Measurements from ENCODE around the gene IFIT3. TPM values are rescaled to one million over a fixed set of nuclear protein-coding genes. Genes with fewer than 3 reads are reported as not detected.

IFIT3 gene
- total and polyA plus RNA-seq, 2 donors (not counting 1 experiment from before 2014, with no cell fraction given), result 33.5 to 62.9 TPM

- Histone ChIP-seq H3K4me1 (ENCODE audit: control insufficient read depth, extremely low read depth, insufficient read depth, low read length) (no peaks in the 10 kb centered on the region), H2AFZ (ENCODE audit: low read length) (no peak overlapping the region), H3K9me3 (ENCODE audit: control insufficient read depth, insufficient read depth, low read depth, low read length) (no peaks in the 10 kb centered on the region), H3K36me3 (ENCODE audit: control insufficient read depth, insufficient read depth, low read length) (no peaks in the 10 kb centered on the region), H3K27me3 (ENCODE audit: control insufficient read depth, insufficient read depth, low read length) (no peaks in the 10 kb centered on the region), H4K20me1 (ENCODE audit: control insufficient read depth, extremely low read depth, insufficient read depth, low read length) (no peaks in the 10 kb centered on the region), H3K4me3 (replicated peaks in 1 of 4; ENCODE audit: control extremely low read depth in 1 of 4, insufficient read depth in 1 of 4, low read depth in 3 of 4, low read length in 4 of 4) (no peak overlapping the region), H3K9ac (ENCODE audit: insufficient read depth, low read length) (no peak overlapping the region), H3K79me2 (ENCODE audit: control insufficient read depth, insufficient read depth, low read length) (no peaks in the 10 kb centered on the region), H3K4me2 (ENCODE audit: extremely low read depth, insufficient read depth, low read length) (no peak overlapping the region), H3K27ac (ENCODE audit: insufficient read depth, low read length) (no peak overlapping the region)
- no peak for DNase-seq (ENCODE audit: low read depth in 2 of 2)
- TF ChIP-seq EZH2 (IDR thresholded peaks at IDR 0.05; ENCODE audit: low read length, missing control alignments) (no peak), CTCF (conservative IDR thresholded peaks at IDR 0.05 in 1 of 2, IDR thresholded peaks at IDR 0.05 in 1 of 2; ENCODE audit: low read depth in 1 of 2, low read length in 2 of 2) (no peak)
Measured at GRCh38 chr10:89364531-89364930, 36.7 kb downstream of the IFIT3 start.

DNA sequence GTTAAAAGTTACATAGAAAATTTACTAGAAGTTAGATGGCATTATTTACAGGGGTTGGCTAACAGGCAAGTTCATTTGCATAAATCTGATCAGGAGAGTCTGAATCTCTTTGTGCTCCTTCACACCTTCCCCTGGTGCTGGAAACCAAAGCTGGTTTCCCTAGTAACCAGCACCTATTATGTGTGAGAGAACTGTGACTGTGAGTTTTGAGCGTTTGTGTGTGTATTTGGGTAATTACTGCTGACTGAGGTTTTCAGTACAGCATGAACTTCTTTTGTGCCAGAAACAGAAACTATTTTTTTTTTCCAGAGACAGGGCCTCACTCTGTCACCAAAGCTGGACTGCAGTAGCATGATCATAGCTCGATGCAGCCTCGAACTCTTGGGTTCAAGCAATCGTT, 39.7 kb downstream of the IFIT3 start:
- no peak overlapping the region for H3K4me3 ChIP-seq (replicated peaks in 1 of 4; ENCODE audit: control extremely low read depth in 1 of 4, insufficient read depth in 1 of 4, low read depth in 3 of 4, low read length in 4 of 4)
- no peak overlapping the region for H3K4me2 ChIP-seq (ENCODE audit: extremely low read depth, insufficient read depth, low read length)
- H3K27me3 ChIP-seq (ENCODE audit: control insufficient read depth, insufficient read depth, low read length), result no peaks in the 10 kb centered on the region
- no peaks in the 10 kb centered on the region for H4K20me1 ChIP-seq (ENCODE audit: control insufficient read depth, extremely low read depth, insufficient read depth, low read length)
- H3K9me3 ChIP-seq (ENCODE audit: control insufficient read depth, insufficient read depth, low read depth, low read length), result no peaks in the 10 kb centered on the region
- H3K27ac ChIP-seq (ENCODE audit: insufficient read depth, low read length), result no peak overlapping the region
- H3K36me3 ChIP-seq (ENCODE audit: control insufficient read depth, insufficient read depth, low read length), result no peaks in the 10 kb centered on the region
- H3K4me1 ChIP-seq (ENCODE audit: control insufficient read depth, extremely low read depth, insufficient read depth, low read length), result no peaks in the 10 kb centered on the region
- H3K79me2 ChIP-seq (ENCODE audit: control insufficient read depth, insufficient read depth, low read length), result no peaks in the 10 kb centered on the region
- TF ChIP-seq CTCF (conservative IDR thresholded peaks at IDR 0.05 in 1 of 2, IDR thresholded peaks at IDR 0.05 in 1 of 2; ENCODE audit: low read depth in 1 of 2, low read length in 2 of 2) (no peak), EZH2 (IDR thresholded peaks at IDR 0.05; ENCODE audit: low read length, missing control alignments) (no peak)
- DNase-seq (ENCODE audit: low read depth in 2 of 2), result no peak
- H3K9ac ChIP-seq (ENCODE audit: insufficient read depth, low read length), result no peak overlapping the region
- no peak overlapping the region for H2AFZ ChIP-seq (ENCODE audit: low read length)

- no peaks in the 10 kb centered on the region for H3K4me1 ChIP-seq (ENCODE audit: control insufficient read depth, extremely low read depth, insufficient read depth, low read length)
- no peak overlapping the region for H2AFZ ChIP-seq (ENCODE audit: low read length)
- DNase-seq (ENCODE audit: low read depth in 2 of 2), result no peak
- no peaks in the 10 kb centered on the region for H4K20me1 ChIP-seq (ENCODE audit: control insufficient read depth, extremely low read depth, insufficient read depth, low read length)
- no peak for TF ChIP-seq EZH2 (IDR thresholded peaks at IDR 0.05; ENCODE audit: low read length, missing control alignments)
- no peak for TF ChIP-seq CTCF (conservative IDR thresholded peaks at IDR 0.05 in 1 of 2, IDR thresholded peaks at IDR 0.05 in 1 of 2; ENCODE audit: low read depth in 1 of 2, low read length in 2 of 2)
- H3K79me2 ChIP-seq (ENCODE audit: control insufficient read depth, insufficient read depth, low read length), result no peaks in the 10 kb centered on the region
- H3K36me3 ChIP-seq (ENCODE audit: control insufficient read depth, insufficient read depth, low read length), result no peaks in the 10 kb centered on the region
- no peaks in the 10 kb centered on the region for H3K27me3 ChIP-seq (ENCODE audit: control insufficient read depth, insufficient read depth, low read length)
- H3K4me3 ChIP-seq (replicated peaks in 1 of 4; ENCODE audit: control extremely low read depth in 1 of 4, insufficient read depth in 1 of 4, low read depth in 3 of 4, low read length in 4 of 4), result no peak overlapping the region
- H3K9ac ChIP-seq (ENCODE audit: insufficient read depth, low read length), result no peak overlapping the region
- H3K4me2 ChIP-seq (ENCODE audit: extremely low read depth, insufficient read depth, low read length), result no peak overlapping the region
- no peak overlapping the region for H3K27ac ChIP-seq (ENCODE audit: insufficient read depth, low read length)
- no peaks in the 10 kb centered on the region for H3K9me3 ChIP-seq (ENCODE audit: control insufficient read depth, insufficient read depth, low read depth, low read length)
Measured at GRCh38 chr10:89368129-89368528, 40.3 kb downstream of the IFIT3 start.

Data from fibroblast of lung (primary cell).